IPS-NIHi7 (cell line): ENCODE data around the gene TRAF5.
A peak's percentile ranks its signal among the peaks of the same experiment; 100 is the strongest.
"Not testable (repeated sequence)": the region's sequence is repeated elsewhere in the genome, so short reads cannot be mapped to it uniquely, and the experiment has no call there.

Experiments
- DNase-seq: peaks from one replicate; pipeline ENCODE4 v3.0.0; 2012; ENCODE audit warnings: mixed read lengths; ENCODE audit errors: extremely low spot score

TRAF5 gene

GRCh38 chr1:211378844-211379243 is 52.2 kb downstream of the TRAF5 start:
- no peak for DNase-seq

GRCh38 chr1:211379446-211379845 is 52.8 kb downstream of the TRAF5 start:
- DNase-seq: no peak

- no peak for DNase-seq
These were observed 55.0 kb downstream of the TRAF5 start for GRCh38 chr1:211381481-211382181.

- no peak for DNase-seq
These were observed 55.6 kb downstream of the TRAF5 start for GRCh38 chr1:211382182-211382713.

GRCh38 chr1:211382714-211383480 is 56.3 kb downstream of the TRAF5 start:
- peak; percentile 91 for DNase-seq

- no peak for DNase-seq
These were observed 57.9 kb downstream of the TRAF5 start for GRCh38 chr1:211384524-211384923.

GRCh38 chr1:211386921-211387320 is 60.3 kb downstream of the TRAF5 start:
- DNase-seq: no peak

- DNase-seq: not testable (repeated sequence)
These were observed 64.2 kb downstream of the TRAF5 start for GRCh38 chr1:211390829-211391228.

- no peak for DNase-seq
These were observed 66.6 kb downstream of the TRAF5 start for GRCh38 chr1:211393203-211393602.

- DNase-seq: not testable (repeated sequence)
These were observed 71.8 kb downstream of the TRAF5 start for GRCh38 chr1:211398266-211398930.

- DNase-seq: not testable (repeated sequence)
These were observed 73.3 kb downstream of the TRAF5 start for GRCh38 chr1:211399851-211400393.

GRCh38 chr1:211401751-211402150 is 75.1 kb downstream of the TRAF5 start:
- DNase-seq: not testable (repeated sequence)

GRCh38 chr1:211406086-211406485 is 79.5 kb downstream of the TRAF5 start:
- DNase-seq: not testable (repeated sequence)

- not testable (repeated sequence) for DNase-seq
These were observed 81.1 kb downstream of the TRAF5 start for GRCh38 chr1:211407749-211408148.

- DNase-seq: no peak
These were observed 85.0 kb downstream of the TRAF5 start for GRCh38 chr1:211411639-211412038.

GRCh38 chr1:211415700-211416099 is 89.1 kb downstream of the TRAF5 start:
- DNase-seq: no peak

GRCh38 chr1:211416246-211416627 is 89.6 kb downstream of the TRAF5 start:
- peak; percentile 18 for DNase-seq

GRCh38 chr1:211416628-211417323 is 90.1 kb downstream of the TRAF5 start:
- peak; percentile 32 for DNase-seq

GRCh38 chr1:211420389-211420788 is 93.8 kb downstream of the TRAF5 start:
- no peak for DNase-seq

GRCh38 chr1:211420845-211421454 is 94.3 kb downstream of the TRAF5 start:
- DNase-seq: no peak

- no peak for DNase-seq
These were observed 97.4 kb downstream of the TRAF5 start for GRCh38 chr1:211424018-211424417.
